Activated CD8-positive, alpha-beta memory T cell treated with anti-CD3 and anti-CD28 coated beads for 36 hours (primary cell): ENCODE data around the gene SLAMF1. TPM values are rescaled to one million over a fixed set of nuclear protein-coding genes. Genes with fewer than 3 reads are reported as not detected.

Source experiments
- CTCF ChIA-PET: fragments of 350-600 bp; sonication (Branson Sonifier 250); formaldehyde crosslinking; loops from one replicate; lab custom pipeline; 2021; ENCODE audit warnings: antibody characterized with exemption; lab: Charles Lee
- POLR2A ChIA-PET: fragments of 350-600 bp; sonication (Branson Sonifier 250); formaldehyde crosslinking; loops from one replicate; lab custom pipeline; 2021; ENCODE audit warnings: antibody characterized with exemption; lab: Charles Lee
- total RNA-seq, 2 experiments: library from RNA; stranded (reverse); gene quantifications; one replicate each; pipeline ENCODE4 v1.2.3, GENCODE V29; 2021

Gene SLAMF1
- total RNA-seq, 2 experiments from 2014 or later: 102 to 105 TPM

- POLR2A ChIA-PET: interaction anchor here (0.5 to 0.7 kb wide), 2 partner anchors 56 to 191 kb away, joined by 4 to 10 read pairs; no protein-coding TSS in a partner anchor
- CTCF ChIA-PET: interaction anchor here (0.6 to 2.1 kb wide), 3 partner anchors 16 to 216 kb away, joined by 3 to 5 read pairs (median 3); no protein-coding TSS in a partner anchor
Observed at GRCh38 chr1:160621633-160622413, 25.0 kb downstream of the SLAMF1 start.

DNA sequence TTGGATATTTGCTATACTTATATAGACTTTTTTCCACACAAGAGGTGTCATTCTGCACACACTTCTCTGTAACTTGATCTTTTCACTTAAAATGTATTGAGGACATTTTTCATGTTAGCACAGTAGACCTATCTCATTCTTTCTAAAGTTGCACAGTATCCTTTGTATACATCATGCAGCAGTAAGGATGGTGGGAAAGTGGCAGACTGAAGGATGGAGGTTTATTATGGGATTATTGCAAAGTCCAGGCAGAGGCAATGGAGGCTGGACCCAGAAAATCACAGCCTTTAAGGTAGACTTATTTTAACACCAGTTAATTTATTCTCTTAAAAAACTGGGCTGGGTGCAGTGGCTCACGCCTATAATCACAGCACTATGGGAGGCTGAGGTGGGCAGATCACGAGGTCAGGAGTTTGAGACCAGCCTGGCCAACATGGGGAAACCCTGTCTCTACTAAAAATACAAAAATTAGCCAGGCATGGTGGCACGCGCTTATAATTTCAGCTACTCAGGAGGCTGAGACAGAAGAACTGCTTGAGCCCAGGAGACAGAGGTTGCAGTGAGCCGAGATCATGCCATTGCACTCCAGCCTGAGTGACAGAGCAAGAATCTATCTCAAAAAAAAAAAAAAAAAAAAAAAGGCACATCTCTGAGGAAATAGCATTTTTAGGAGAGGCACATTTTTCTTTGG is 25.8 kb downstream of the SLAMF1 start:
- CTCF ChIA-PET: interaction anchor here (0.6 to 2.1 kb wide), 3 partner anchors 12 to 217 kb away, joined by 3 to 5 read pairs (median 3); no protein-coding TSS in a partner anchor
- POLR2A ChIA-PET: interaction anchor here (0.7 kb wide), 1 partner anchor 190 kb away, joined by 10 read pairs; no protein-coding TSS in a partner anchor

DNA sequence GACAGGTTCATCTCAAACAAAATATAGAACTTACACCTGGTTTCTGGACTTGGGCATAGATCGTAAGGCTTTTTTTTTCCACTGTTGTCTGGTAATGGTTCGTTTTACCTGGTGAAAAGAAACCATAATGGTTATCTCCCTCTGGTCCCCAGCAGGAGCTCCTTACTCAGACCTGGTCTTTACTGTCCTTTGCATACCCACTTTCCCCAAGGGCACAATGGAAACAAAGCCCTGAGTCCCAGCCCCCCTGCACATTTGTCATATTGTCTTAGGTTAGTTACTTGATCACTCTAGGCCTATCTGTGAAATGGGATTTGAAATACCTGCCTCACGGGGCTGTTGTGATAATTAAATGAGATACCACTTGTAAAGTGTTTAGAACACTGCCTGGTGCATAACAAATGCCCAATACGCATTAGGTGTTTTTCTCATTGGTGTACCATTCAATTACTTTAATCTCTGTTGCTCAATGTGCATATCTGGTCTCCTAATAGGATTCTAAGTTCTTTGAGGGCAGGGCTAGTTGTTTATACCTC is 27.0 kb downstream of the SLAMF1 start:
- POLR2A ChIA-PET: interaction anchor here (0.9 kb wide), 1 partner anchor 10 kb away, joined by 5 read pairs; no protein-coding TSS in a partner anchor

DNA sequence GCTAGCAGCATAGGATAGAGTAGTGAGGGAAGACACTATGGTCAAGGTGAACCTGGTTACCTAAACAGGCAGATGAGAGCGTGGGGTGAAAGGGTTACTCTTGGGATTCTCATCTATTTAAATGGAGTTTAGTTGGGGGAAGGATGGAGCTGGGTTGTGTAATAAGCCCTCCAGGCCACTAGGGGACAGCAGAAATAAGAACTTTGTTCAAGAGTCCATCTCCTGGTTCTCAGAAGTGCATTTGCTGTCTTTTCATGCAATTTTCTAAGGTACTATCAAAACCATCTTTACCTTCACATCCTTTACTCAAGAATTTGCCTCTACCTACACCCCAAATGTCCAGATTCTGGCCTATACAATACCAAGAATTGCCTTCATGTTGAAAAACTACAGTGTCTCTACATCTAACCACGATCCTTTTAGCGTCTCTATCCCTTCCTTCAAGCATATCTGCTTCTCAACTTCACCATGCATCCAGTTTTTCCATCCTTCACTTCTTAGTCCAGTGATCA is 28.0 kb downstream of the SLAMF1 start:
- ChIA-PET CTCF (interaction anchor here (0.5 to 2.1 kb wide), 12 partner anchors 9 to 181 kb away, joined by 3 to 11 read pairs (median 4); partner anchors contain the start of gene SLAMF1), POLR2A (interaction anchor here (0.9 kb wide), 1 partner anchor 9 kb away, joined by 5 read pairs; no protein-coding TSS in a partner anchor)

More for the DNA sequence above, 27.0 kb downstream of the SLAMF1 start:
- CTCF ChIA-PET: interaction anchor here (0.6 to 2.1 kb wide), 8 partner anchors 10 to 159 kb away, joined by 3 to 11 read pairs (median 4); partner anchors contain the start of gene SLAMF1

- ChIA-PET POLR2A (interaction anchor here (1.0 kb wide), 1 partner anchor 9 kb away, joined by 4 read pairs; no protein-coding TSS in a partner anchor), CTCF (interaction anchor here (0.8 to 2.1 kb wide), 7 partner anchors 9 to 181 kb away, joined by 3 to 11 read pairs (median 6); partner anchors contain the start of gene SLAMF1)
Observed at GRCh38 chr1:160618327-160618726, 28.5 kb downstream of the SLAMF1 start.

DNA sequence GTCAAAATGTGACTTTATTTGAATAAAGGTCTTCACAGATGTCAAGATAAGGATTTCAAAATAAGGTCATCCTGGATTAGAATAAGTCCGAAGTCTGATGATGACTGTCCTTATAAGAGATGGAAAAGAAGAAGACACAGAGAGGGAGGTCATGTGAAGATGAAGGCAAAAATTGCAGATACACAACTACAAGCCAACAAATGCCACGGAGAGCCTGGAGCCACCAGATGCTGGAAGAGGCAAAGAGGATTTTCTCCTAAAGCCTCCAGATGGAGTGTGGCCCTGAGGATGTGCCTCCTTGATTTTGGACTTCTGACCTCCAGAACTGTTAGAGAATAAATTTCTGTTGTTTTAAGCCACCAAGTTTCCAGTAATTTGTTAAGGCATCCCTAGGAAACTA is 31.2 kb downstream of the SLAMF1 start:
- POLR2A ChIA-PET: no interaction called here
- CTCF ChIA-PET: no interaction called here

DNA sequence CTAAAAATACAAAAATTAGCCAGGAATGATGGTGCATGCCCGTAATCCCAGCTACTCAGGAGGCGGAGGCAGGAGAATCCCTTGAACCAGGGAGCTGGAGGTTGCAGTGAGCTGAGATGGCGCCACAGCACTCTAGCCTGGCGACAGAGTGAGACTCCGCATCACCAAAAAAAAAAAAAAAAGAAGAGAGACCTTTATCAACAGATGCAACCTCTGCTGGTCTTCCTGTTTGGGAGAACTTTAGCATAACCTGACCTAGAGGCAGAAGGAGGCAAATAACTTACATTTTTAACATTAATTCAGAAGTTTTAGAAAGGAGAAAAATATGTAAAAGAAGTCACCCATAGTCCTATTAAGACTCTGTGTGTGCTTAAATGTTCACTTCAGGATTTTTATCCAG is 32.4 kb downstream of the SLAMF1 start:
- POLR2A ChIA-PET: no interaction called here
- CTCF ChIA-PET: no interaction called here

DNA sequence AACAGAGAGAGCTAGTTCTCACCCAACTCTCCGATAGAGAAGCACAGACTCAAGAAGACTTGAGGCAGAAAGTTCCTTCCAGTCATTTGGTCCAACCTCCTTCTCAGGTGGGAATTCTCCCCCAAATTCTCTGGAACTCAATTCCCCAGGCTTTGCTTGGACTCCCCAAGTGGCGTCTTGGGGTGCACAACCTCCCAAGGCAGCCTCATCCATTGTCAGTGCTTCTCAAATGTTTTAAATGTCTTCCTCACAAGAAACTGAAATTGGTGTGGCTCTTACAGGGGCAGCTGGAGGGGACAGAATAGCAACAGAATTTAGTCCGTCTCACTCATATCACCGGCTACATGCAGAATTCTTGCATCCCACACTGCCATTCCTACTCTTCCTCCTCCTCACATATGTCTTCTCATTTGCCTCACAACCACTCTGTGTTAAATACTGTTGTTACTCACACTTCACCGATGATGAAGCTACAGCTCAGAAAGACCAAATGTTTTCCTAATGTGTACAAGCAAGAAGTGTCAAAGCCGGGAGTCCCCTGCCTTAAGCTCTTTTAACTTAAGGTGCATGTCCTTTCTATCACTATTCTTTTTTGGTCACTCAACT is 34.1 kb downstream of the SLAMF1 start:
- CTCF ChIA-PET: no interaction called here
- POLR2A ChIA-PET: no interaction called here

DNA sequence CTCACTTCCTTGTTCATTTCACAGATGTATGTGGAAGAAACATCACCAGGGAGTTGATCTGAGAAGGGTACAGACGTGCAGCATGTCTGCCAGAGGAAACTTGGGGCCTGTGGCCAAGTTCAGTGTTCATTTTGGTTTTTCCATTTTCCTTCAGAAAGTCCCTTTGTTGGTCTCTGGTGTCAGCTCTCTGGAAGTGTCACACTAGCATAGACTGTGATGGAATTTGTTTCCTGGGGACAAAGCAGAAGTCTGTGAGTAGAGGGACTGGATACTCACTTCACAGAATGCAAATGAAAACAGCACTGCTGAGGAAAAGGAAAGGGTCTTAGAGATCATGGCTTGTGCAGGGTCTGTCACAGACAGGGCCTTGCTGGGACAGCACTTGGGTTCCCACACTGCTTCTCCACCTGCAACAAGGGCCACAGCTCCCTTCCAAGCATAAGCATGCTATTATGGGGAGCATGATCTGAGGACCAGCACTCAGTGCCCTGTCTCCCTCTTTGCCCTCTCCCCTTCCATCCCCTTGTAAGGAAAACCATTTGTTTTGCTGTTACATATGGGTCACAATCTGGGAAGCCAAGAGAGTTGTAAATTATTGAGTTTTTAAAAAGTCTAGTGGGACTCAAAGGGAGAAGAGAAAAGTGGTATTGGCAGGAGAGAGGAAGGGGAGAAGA is 36.1 kb downstream of the SLAMF1 start:
- CTCF ChIA-PET: interaction anchor here (0.7 to 2.3 kb wide), 4 partner anchors 8 to 206 kb away, joined by 3 to 9 read pairs (median 3); no protein-coding TSS in a partner anchor
- POLR2A ChIA-PET: interaction anchor here (1.5 kb wide), 1 partner anchor 9 kb away, joined by 5 read pairs; no protein-coding TSS in a partner anchor

DNA sequence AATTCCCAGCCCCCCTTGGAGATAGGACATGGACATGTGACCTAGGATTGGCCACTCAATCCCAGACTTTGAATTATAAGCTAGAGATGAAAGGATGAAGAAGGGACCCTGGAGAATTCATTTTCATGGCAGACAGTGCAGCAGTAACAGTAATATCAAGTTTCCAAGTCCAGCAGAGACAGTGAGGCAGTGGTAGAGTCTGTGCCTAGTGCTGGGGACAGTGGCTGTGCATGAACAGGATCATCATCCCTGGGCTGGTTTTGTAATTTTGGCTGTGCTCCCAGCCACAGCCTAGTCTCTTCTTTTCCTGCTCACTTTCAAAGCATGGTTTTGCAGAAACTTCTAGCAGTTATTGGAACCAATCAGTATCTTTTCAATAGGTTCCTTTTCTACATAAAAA is 37.9 kb downstream of the SLAMF1 start:
- CTCF ChIA-PET: interaction anchor here (1.1 to 2.3 kb wide), 6 partner anchors 9 to 180 kb away, joined by 3 to 9 read pairs (median 4); no protein-coding TSS in a partner anchor
- POLR2A ChIA-PET: no interaction called here

- ChIA-PET CTCF (interaction anchor here (1.1 to 2.3 kb wide), 4 partner anchors 10 to 180 kb away, joined by 3 to 9 read pairs (median 6); no protein-coding TSS in a partner anchor), POLR2A (no interaction called here)
Observed at GRCh38 chr1:160608514-160608913, 38.3 kb downstream of the SLAMF1 start.

DNA sequence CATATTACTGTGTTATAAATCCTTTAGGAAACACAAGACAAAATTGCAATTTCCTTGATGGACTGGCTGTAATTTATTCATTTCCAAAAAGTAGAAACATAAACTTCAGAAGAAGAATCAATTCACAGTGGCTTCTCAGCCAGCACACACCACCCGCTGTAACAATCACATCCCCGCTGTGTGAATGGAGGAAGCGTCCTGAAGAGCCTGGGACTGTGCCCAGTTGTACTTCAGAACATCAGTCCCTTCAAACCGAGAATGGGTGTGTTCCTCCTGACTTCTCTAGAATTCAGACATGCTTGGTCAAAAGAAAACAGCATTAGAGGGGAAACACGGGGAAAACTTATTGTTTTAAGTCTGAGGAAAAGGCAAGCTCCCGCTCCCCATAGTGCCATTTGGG is 38.8 kb downstream of the SLAMF1 start:
- CTCF ChIA-PET: interaction anchor here (1.2 to 2.2 kb wide), 6 partner anchors 11 to 179 kb away, joined by 4 to 13 read pairs (median 6); partner anchors contain the start of gene SLAMF6
- POLR2A ChIA-PET: no interaction called here

DNA sequence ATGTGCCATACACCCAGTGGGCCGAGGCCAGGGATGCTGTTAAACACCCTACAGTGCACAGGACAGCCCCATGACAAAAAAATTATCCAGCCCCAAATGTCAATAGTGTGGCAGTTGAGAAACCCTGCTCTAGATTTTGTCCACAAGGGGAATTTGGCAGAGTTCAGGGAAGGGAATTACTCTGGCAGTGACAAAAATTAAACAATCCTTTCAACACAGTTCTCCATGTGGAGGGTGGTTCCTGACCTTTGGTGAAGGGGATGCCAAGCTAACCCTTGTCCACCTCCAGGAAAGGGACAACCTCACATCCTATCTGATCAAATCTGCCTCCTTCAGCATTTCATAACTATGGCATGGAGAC is 39.2 kb downstream of the SLAMF1 start:
- ChIA-PET CTCF (interaction anchor here (1.0 to 2.2 kb wide), 8 partner anchors 12 to 231 kb away, joined by 3 to 13 read pairs (median 6); partner anchors contain the start of gene SLAMF6), POLR2A (no interaction called here)

GRCh38 chr1:160607011-160607671 is 39.7 kb downstream of the SLAMF1 start:
- ChIA-PET CTCF (interaction anchor here (0.7 to 2.2 kb wide), 16 partner anchors 9 to 231 kb away, joined by 3 to 13 read pairs (median 4); partner anchors contain the start of gene SLAMF6), POLR2A (no interaction called here)

- POLR2A ChIA-PET: no interaction called here
- CTCF ChIA-PET: interaction anchor here (0.6 to 2.2 kb wide), 18 partner anchors 8 to 230 kb away, joined by 3 to 13 read pairs (median 4); partner anchors contain the start of gene SLAMF6
Observed at GRCh38 chr1:160606611-160607010, 40.2 kb downstream of the SLAMF1 start.

DNA sequence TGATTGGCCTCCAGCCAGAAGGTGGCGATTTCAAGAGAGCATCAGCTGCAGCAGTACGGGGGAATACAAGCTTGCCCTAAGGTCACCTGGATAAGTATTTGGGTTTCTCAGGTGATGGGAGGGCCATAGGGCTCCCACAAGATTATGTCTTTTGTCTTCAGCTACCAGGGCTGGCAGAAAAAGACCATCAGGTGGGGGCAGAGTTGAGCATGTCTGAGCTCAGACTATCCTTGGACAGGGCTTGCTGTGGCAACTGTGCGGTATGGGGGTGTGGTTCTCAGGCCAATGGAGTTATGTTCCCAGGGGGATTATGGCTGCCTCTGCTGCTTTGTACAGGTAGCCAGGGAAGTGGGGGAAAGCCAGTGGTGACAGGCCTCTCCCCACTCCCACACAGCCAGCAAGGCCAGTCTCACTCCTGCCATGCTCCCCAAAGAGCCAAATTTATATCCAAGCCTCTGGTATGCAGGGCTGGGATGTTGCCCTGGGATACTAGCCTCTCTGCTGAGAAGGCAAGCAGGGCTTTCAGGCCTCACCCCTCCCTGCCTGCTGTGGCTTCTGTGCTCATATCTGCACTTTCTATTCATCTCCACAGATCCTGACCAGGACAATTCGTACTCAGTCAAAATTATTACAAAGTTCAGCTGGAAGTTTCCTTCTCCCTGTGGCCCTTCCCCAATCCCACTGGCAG is 40.9 kb downstream of the SLAMF1 start:
- ChIA-PET CTCF (interaction anchor here (0.6 to 2.2 kb wide), 10 partner anchors 8 to 177 kb away, joined by 3 to 13 read pairs (median 4); partner anchors contain the start of gene SLAMF6), POLR2A (no interaction called here)
